ENCODE data around the gene SRC.
A peak's percentile ranks its signal among the peaks of the same experiment; 100 is the strongest.

SRC gene

GRCh38 chr20:37397954-37398749, 52.2 kb downstream of the SRC start:
- DNase-seq = no peak

DNA sequence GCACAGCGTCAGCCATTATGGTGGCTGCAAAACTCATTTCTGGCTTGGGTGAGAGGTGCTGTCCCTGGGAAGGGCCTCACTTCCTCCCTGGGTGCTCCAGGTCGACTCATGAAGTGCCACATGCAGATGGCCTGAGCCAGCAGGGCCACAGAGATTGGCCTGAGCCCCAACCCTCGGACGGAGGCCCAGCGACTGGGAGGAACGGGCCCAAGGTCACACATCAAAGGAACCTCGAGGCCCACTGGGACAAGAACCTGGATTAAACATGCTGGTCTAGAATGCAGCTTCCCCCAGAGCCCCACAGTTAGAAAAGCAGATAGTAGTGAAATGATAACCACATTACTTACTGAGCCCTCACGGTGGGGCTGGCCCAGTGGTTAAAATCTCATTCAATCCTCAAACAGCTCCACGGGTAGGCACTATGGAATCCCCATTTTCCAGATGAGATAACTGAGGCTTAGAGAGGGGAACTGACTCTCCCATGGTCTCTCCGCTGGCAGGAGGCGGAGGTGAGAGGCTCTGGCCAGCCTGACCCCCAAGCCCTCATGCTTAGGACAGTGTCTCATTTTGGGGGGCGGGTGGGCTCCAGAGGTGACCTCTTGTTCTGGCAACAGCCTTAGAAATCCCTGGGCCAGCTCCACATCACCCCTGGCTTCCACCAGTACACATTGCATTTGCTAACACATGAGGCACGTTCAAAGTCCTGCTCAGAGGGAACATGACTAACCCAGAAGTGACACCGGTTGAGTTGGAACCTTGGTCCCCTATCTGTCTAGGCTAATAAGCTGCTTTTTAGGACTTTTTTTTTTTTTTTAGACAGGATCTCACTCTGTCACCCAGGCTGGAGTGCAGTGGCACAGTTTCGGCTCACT, 53.0 kb downstream of the SRC start:
- DNase-seq = no peak

DNA sequence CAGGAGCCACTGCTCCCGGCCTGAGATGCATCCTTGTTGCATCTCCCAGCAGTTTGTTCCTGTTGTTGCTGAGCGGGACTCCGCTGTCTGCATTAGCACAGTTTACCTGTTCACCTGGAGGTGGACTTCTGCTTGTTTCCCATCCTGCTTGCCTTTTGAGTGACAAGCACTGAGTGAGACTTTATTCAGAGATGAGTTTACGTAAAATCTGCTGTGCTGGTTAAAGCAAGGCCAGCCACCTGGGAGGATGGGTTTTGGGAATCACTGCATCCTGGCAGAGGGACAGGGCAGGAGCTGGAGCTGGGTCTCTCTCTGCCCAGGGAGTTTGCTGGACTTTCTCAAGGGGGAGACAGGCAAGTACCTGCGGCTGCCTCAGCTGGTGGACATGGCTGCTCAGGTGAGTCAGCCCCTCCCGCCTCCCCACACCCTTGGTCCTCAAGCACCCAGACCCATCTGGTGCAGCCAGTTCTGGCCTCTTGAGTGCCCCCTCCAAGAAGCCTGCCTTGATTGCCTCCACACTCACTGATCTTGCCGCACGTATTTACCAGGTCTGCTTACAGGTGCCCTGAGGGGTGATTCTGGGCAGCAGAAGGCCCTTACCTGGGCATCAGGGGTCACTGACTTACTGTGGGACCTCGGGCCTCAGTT, 55.5 kb downstream of the SRC start:
- no peak for DNase-seq

- no peak for DNase-seq
These were observed 56.2 kb downstream of the SRC start for GRCh38 chr20:37401930-37402675.

- no peak for DNase-seq
These were observed 57.4 kb downstream of the SRC start for GRCh38 chr20:37403107-37404033.

GRCh38 chr20:37404461-37404890, 58.5 kb downstream of the SRC start:
- DNase-seq = no peak

GRCh38 chr20:37405351-37405897, 59.5 kb downstream of the SRC start:
- no peak for DNase-seq

- DNase-seq = peak; percentile 49 to 57
These were observed 60.4 kb downstream of the SRC start for GRCh38 chr20:37406010-37406998.

GRCh38 chr20:37407019-37407566, 61.2 kb downstream of the SRC start:
- no peak for DNase-seq

GRCh38 chr20:37407573-37408002, 61.6 kb downstream of the SRC start:
- no peak for DNase-seq

GRCh38 chr20:37408302-37409193, 62.6 kb downstream of the SRC start:
- no peak for DNase-seq

- peak in 1 of 2 experiments; percentile 64 for DNase-seq
These were observed 65.7 kb downstream of the SRC start for GRCh38 chr20:37411408-37412219.

DNA sequence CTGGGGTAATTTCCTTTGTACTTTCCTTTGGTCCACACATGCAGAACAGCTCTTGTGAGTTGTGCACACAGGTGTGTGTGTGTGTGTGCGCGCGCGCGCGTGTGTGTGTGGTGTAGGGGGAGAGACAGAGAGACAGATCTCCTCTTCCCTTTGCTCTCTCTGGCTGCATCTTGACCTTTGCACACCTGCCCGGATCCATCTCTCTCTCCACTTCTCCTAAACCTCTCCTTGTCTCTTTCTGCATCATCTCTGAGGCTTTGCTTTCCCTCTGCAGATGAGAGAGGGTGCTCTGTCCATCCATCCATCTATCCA, 67.0 kb downstream of the SRC start:
- DNase-seq = no peak

DNA sequence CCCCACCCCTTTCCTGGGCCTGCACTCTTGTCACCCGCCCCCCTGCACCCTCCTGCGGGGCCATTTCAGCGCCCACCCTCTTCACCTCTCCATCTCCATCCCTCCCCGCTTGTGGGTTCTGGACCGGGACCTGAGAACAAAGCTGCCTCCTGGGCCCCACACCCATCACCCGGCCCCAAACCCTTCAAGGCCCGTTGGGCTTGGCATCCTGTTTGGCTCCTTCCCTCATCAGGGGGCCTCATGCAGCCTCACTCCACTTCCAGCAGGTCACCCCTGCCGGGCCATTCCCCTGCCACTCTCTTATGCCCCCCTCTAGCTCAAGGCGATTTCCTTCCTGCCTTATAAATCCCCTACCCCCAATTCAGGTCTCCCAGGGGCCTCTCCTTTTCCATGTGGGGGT, 67.4 kb downstream of the SRC start:
- no peak for DNase-seq

DNA sequence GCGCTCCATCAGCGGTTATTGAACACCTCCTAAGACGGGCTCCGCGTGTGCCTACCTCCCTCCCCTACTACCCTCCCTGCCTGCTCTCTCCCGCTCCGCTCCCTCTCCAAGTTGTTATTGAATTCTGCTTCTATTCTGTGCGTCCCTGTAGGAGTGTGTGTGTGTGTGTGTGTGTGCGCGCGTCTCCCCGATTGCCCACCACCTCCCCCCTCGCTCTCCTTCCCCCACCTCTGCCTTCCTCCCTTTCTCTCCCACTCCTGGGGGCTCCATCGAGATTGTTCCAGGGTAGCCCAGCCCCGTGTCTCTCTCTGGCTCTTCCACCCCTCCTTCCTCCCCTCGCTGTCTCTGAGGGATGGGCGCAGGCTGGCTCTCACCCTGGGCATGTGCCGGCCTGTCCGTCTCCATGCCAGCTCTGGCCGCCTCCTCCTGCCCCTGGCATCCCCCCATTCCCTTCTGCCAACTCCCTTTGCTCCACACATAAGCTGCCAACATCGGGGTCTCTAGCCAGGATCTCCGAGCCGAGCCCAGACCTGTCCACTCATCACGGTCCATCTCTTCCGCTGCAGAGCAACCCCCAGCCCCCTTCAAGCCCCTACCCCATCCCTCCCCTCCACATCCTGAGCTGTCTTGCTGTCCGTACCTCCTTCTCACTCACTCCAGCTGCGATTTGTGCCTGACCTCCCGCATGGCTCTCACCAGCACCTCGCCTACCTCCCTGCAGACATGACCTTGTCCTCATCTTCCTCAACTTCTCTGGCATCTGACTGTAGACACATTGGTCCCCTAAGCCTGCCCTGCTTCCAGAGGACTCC, 68.5 kb downstream of the SRC start:
- DNase-seq = no peak

- DNase-seq = no peak
These were observed 69.5 kb downstream of the SRC start for GRCh38 chr20:37415118-37416085.

All from SHP77 (cell line).